Activated CD8-positive, alpha-beta memory T cell treated with anti-CD3 and anti-CD28 coated beads, Interleukin-2, amount 50 U/mL, for 1 hour (primary cell): ENCODE measurements around the gene OR13C5.

Experiments used
- DNase-seq: peaks from one replicate; pipeline ENCODE4 v3.0.0-alpha.2; 2020; ENCODE audit errors: extremely low read depth

Gene OR13C5

DNA sequence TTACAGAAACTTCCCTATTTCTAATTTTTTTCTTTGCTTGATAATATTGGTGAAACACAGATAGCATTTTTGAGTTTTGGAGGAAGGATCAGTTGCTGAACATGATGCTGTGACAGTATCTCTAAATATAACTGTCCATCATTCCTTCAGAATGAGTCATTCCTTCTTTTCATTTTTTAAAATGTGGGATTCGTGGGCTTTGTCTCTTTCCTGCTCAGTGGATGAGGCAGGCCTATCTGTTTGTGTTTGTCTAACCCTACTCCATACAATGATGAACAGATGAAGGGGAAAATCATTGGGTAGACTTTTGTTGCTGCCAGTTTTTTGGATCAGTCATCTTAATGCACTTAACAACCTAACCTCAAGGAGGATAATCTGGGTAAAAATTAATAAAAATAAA lies 46.0 kb downstream of the OR13C5 start:
- DNase-seq = no peak
